Stimulated activated CD4-positive, alpha-beta T cell treated with anti-CD3 and anti-CD28 coated beads, TNF-alpha, amount 100 ng/mL, for 24 hours (primary cell): Measurements from ENCODE around the gene CDH23.

Source experiments
- DNase-seq, 3 experiments: peaks; one replicate each; pipeline ENCODE4 v3.0.0-alpha.2; 2020; ENCODE audit warnings: low read depth in 3 of 3

CDH23 gene

DNA sequence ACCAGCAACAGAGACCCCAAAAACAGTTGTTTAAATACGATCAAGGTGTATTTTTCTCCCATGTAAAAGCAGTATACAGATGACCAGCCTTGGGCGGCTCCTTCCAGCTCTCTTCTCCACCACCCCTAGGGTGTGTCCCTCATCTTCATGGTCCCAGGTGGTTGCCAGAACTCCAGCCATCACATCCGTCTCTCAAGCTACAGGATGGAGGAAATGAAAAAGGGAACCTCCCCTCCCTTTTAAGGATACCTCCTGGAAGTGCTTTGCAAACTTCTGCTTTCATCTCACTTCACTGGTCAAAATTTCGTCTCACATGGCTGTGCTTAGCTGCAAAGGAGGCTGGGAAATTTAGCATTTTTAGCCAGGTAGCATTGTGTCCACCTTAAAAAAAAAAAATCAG lies 263.6 kb downstream of the CDH23 start:
- no peak for DNase-seq

DNA sequence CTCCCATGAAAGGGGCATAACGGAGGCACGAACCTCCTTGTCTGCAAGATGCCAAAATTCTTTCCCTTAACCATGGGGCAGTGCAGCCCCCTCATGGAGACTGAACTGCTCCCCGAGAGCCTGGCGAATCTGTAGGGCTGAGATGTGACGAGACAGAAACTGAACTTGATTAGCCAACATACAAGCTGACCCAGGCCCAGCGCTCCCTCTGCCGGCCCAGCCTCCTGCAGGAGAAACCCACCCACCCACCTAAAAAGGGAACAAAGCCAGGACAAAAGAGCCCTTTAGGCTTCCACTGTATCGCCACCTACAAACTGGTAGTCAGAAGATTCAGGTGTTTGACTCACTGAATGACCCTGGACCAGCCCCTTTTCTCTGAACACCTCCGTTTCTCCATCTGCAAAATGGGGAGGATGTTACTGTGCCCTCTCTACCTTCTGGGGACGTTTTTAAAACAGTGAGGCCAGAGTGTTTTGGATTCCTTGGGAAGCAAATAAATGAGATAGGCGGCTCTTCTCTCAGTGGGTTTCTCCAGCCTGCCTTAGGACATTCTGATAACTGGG lies 264.4 kb downstream of the CDH23 start:
- DNase-seq = no peak

DNA sequence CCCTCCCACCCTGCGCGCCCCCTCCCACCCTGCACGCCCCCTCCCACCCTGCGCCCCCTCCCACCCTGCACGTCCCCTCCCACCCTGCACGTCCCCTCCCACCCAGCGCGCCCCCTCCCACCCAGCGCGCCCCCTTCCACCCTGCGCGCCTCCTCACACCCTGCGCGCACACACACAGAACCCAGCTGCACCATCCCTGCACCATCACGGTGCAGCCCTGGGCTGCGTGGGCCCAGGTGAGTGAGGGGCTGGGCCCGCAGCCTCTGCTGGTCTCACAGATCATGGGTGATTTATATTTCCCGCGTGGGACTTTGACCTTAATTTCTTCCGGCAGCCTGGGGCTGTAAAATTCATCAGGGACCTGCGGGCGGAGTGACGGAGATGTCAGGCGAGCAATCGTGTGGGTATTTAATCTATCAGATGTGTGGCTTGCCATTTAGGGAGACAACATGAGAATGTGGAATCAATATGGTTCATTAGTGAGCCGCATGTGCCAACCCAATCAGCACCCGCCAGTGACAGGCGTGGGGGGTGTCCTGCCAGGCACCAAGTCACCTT lies 265.1 kb downstream of the CDH23 start:
- no peak for DNase-seq

DNA sequence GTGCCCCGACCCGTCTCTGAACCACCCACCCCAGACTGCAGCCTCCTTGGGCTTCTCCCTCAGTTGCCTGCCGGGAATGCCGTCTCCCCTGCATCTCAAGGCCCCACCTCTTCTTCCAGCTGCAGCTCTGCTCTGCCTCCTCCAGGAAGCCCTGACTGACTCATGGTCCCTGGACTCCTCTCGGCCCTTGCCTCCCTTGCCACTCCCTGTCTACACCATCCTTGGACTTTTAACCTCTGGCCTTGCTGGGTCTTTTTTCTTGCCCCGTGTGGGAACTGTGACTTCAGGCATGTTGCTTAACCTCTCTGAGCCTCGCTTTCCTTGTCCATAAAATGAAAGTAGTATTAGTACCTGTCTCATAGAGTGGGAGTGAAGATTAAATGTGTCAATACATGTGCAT lies 266.6 kb downstream of the CDH23 start:
- no peak for DNase-seq

DNA sequence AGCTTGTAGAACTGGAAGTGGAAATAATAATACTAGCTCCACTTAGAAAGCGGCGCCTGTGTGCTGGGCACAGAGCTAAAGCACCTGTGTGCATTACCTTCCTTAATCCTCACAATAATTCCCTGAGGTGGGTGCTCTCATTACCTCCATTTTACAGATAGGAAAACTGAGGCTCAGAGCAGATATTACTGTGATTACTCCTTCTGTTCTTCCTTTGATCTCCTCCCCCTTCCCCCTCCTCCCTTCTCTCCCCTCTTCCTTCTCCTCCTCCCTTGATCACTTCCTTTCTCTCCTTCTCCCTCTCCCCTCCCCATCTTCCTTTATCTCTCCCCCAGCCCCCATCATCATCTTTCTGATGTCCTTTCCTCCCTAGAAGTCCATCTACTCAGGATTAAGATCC lies 267.9 kb downstream of the CDH23 start:
- DNase-seq = no peak

DNA sequence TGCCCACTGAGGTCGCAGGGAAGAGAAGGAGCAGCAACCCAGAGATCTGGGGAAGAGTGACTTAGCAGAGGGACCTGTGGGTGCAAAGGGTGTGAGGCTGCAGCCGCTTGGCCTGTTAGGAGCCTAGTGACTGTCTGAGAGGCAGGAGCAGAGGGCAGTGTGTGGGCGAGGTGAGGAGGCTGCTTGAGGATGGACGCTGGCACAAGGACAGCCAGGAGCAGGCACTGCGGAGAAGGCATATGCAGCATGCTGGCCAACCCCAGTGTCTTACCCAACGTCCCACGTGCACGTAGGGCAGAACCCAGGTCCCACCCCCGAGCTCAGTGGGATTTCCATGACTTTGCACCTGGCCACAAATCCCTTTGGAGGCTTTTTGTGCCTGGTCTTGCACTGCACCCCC lies 268.7 kb downstream of the CDH23 start:
- no peak for DNase-seq

DNA sequence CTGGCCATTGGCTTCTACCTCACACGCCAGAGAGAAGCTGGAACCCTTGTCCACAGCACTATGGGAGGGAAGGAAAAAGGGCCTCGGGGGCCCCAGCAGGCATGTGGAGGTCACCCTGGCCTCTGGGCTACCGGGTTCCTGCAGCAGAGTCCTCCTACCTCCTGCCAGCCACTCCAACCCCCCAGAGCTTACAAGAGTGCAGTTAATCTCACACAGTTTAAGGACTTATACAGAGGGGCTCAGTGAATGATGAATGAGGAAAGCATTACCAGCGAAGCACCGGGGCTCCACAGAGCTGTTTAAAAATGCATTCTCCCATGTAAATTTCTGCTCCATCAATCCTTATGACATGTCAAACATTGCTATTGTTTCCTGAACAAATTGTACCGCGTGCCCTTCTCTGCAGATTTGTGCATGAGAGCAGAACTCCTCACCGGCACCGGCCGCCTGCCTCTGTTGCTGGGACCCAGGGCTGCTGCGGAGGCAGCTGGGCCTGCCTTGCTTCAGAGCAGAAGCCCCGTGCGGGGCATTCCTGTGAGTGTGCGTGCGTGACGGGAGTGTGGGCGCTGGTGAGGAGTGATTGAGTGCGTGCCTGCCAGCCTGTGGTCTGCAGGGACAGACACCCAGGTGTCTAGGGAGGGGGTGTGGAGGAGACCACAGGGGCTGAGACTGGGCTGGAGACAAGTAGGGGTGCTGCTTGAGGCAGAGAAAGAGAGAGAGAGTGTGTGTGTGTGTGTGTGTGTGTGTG lies 270.1 kb downstream of the CDH23 start:
- DNase-seq = peak in 1 of 3 experiments; percentile 6

DNA sequence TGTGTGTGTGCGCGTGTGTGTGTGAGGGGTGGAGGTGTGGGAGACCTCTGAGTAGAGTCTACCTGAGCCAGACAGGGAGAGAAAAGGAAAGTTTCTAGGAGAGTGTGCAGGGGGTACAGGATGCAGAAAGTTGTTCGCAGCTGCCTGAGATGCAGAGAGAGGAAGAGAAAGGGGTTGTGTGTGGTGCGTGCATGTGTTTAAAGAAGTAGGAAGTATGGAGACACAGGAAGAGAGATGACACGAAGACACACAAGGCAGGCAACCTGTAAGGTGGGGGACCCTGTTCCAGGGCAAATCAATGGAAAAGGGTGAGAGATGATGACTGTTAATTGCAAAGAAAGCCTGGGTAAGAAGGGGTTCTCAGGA lies 270.6 kb downstream of the CDH23 start:
- DNase-seq = no peak

DNA sequence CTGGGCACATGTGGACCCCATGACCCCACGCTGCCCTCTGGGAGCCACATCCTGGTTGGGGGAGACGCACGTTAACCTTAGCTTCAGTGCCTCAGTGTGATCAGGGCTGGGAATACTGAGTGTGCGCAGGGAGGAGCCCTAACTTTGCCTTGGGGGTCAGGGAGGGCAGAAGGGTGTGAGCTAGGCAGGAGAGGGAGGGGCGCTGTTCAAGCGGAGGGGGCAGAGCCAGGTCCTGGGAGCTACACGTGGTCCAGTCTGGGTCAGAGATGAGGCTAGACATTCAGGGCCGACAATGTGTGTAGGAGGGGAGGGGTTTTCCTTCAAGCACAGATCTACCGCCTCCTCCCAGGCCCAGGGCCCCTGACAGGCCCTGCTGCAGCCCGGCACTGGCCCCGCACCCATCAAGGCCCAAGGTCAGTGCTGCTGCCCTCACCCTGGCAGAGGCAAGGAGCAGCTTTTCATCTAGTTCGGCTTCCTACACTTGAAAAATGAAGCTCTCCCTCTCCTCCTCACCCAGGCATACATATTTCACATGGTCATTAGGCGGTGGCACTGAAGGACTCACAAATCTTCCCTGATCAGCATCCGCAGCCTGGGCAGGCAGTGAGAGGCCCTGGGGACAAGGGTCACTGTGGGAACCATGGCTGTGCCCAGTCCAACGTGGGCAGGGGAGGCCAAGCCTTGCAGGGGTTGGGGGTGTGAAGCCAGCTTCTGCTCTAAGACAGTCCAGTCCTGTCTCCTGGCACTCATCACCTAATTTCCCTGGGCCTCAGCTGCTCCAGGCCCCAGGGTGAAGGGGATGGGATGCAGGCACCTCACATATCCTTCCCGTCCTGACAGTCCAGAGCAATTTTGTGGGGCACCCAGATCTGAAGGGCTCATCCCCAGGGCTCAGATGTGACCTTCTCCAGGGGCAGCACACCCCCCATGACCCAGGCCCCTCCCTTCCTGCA lies 275.6 kb downstream of the CDH23 start:
- DNase-seq = no peak

DNA sequence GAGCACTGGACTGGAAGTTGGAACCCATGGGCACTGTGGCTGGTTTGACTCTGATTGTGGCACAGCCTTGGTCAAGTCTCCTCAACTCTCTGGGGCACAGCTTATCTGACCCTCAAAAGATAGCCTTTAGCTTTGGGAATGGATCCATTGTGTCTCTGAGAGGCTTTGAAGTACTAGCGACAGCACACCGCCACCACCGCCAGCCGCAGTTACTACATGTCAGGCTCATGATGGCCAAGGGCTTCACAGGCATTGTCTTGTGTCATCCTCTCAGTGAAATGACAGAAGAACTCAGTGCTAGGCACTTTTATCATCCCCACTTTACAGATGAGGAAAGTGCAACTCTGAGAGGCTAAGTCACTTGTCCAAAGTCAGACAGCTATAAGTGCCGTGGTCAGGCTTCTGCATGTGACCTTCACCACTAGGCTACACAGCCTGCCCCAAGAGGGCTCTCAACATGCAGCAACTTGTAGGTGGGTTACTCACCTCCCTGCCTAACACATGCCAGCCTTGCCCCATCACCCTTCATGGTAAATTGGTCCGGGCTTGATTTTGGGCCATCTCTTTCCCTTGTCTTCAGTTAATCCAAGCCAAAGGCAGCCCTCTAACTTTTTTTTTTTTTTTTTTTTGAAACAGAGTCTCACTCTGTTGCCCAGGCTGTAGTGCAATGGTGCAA lies 278.7 kb downstream of the CDH23 start:
- no peak for DNase-seq

DNA sequence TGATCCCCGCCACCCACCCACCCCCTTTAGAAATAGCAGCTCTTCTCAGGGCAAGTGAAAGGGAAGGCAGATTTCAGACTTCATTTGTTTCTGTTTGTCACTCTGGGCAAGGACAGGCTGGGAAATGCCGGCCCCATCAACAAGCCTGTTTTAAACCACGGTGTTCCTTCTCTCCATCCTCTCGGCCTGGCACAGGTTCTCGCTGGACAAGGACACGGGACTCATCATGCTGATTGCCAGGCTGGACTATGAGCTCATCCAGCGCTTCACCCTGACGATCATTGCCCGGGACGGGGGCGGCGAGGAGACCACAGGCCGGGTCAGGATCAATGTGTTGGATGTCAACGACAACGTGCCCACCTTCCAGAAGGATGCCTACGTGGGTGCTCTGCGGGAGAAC lies 280.5 kb downstream of the CDH23 start:
- DNase-seq = no peak

DNA sequence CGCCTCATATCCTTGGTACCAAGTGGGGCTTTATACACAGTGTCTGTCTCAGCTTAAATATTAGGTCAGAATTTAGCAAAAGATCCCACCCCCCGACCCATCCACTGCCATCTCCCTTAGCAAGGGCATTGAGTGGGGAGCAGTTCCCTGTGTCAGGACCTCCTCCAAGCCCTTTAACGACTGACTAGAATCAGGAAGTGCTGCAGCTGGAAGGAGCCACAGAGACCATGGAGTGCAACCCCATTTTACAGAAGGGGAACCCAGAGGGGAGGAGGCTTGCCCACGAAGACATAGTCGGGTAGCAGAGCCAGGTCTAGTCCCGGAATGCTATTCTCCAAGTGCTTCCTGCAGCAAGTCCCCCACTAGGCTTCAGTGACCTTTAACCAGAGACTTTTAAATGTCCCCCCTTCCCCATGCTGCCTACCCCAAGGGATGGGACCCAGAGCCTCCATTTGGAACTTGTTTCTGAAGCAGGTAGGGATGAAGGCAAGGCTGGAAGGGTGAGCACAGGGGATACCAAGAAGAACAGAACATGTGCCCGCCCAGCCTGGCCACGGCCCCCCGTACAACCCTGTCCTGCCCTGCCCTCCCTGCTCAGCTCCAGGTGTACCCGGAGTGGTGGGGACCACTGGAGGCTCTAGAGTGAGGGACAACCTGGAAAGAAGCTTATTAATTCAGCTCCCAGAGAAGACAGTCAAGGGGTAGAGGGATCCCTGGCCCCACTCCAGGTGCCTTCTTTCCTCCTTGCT lies 281.5 kb downstream of the CDH23 start:
- no peak for DNase-seq

DNA sequence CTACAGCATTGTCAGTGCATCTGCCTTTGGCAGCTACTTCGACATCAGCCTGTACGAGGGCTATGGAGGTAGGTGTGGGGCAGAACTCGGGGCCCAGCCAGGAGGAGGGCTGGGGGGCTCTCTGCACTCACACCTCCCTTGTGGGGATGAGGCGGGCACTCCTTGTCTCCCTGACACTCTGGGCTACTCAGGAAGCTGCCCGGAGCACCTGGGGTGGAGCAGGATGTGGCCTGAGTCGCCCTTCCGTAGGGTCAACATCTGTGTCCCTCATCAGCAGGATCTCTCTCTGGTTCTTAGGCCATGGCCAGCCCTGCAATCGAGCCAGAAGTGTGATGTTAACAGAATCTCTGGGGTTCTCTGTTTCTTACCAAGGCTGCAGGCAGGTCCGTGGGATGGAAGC lies 282.7 kb downstream of the CDH23 start:
- DNase-seq = no peak

DNA sequence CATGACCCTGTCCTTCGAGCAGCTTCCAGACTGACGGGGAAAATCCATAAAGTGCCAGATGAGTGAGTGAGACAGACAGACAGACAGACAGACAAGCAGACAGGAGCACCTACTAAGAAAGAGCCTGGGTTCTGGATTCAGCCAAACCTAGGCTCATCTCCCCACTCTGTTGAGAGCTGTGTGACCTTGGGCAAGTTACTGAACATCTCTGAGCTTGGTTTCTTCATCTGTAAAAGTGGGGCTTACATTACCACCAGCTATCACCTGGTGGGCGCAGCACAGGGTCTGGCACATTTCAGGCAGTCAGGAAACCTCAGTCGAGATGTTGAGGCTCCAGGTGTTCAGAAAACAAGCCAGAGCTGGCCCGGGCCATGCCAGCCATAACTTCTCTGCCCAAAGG lies 285.3 kb downstream of the CDH23 start:
- no peak for DNase-seq

DNA sequence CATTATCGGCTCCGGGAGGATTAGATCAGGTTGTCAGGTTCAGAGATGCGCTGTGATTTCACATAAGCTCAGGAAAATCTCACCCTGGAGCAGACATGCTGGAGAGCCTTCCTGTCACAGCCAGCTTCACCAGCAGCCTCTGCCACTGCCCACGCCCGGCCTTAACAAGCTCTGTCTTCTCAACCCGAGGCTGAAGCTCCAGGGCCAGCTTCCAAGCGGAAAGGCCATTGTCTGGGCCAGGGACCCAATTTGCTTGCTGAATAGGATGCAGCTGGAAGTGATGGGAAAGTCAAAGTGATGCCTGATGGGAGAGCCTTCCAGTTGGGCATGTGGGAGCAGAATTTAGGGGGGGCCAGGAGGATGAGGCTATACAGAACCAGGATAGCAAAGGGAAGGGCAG lies 286.6 kb downstream of the CDH23 start:
- no peak for DNase-seq

DNA sequence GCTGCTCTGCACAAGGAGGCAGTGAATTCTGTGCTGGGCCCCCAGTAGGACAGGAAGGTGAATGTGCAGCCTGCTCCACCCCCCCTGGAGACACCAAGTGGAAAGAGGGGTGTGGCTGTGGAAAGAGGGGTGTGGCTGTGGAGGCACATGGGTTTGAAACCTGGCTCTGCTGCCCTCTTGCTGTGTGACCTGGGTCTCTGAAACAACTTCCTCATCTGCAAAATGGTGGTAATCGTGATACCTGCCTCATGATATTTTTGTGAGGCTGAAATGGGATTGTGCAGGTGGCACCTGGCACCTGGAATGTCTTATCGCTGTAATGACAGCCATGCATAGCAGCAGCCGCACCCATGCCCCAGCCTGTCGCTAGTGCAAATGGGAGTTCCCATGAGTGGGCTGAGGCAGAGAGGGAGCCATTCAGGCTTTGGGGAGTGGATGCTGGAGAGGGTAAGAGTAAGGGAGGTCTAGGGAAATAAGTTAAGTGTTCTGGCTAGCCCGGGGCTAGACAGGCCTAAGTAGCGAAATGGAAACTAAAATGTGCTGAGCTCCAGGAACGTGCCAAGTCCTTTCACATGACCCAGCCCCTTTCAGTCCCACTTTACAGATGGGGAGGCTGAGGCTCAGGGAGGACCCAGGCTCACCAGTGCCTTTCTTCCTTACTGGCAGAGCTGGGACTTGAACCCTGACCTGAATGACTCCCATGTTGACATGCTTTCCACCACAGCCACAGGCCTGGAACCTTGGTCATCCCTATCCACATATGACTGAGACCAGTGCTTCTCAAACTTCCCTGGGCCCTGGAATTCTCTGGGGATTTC lies 287.8 kb downstream of the CDH23 start:
- DNase-seq = peak in 2 of 3 experiments; percentile 11 to 53

DNA sequence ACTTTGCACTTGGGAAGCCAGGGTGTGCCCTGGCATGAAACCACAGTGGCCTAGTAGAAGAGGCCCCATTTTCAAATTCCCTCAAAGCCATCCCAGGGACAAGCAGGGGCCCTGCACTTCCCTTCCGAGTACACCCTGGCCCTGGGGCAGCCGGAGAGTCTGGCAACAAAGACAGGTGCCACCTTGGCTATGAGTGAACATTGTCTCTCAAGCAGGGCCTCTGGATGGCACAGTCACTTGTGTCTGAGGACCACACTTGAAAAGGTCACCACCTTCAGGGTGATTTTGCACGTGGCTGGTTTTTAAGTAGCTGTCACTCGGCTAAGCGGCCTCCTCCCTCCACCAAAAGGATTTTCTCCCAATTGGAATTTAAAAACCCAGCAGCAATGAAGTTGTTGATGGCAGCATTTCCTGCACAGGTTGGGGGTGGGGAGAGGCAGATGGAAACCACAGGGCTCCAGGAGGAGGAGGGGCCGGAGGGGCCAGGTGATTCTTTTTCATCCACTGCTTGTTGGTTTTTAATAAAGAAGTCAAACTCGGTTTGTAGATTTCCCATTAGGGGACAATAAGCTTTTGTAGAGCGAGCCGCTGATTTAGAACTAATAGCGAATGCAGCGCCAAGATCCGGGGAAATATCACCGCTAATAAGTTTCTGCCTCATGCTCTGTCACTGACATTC lies 289.0 kb downstream of the CDH23 start:
- DNase-seq = no peak

DNA sequence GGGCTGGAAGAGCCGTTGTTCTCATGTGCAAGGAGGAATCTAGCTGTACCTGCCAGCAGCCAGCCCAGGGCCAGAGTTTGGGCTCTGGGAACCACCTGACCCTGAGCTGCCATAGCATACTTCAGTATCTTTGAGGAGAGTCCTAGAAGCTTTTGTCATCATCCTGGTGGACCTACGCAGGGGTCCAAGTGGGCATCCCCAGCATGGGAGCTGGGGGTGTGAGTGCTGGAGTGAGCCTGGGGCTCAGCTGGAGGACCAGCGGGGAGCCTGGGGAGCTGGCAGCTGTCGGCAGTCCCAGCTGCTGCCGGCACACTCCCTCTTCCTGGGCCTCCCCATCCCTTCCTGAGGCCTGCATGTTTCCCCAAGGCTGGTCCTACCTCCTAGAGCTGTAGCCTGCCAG lies 290.4 kb downstream of the CDH23 start:
- no peak for DNase-seq

DNA sequence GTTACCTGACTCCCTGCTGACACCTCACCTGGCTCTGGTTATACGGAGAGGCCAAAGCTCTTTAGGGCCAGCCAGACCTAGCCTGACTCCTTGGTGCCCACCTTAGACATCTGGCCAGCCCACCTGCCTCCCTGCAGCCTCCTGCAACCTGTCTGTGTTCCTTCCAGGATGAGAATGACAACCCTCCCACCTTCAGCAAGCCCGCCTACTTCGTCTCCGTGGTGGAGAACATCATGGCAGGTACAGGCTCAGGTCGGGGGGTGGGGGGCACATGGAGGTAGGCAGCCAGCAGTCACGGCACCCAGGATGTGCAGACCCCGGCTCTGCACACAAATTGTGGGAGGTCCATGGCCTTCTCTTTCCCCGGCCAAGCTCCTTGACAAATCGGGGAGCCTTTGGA lies 290.8 kb downstream of the CDH23 start:
- DNase-seq = no peak

DNA sequence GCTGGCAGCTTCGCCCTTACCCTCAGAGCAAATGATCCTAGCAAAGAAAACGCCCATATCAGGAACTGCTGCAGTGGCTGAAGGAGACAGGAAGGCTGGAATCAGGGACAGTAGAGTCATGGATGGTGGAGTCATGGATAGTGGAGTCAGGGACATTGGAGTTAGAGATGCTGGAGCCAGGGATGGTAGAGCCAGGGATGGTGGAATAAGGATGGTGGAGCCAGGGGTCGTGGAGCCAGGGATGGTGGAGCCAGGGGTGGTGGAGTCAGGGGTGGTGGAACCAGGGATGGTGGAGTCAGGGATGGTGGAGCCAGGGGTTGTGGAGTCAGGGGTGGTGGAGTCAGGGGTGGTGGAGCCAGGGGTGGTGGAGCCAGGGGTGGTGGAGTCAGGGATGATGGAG lies 291.5 kb downstream of the CDH23 start:
- no peak for DNase-seq
